ENCODE data around the gene PLN.

The PLN gene

GRCh38 chr6:118596774-118597320, 48.8 kb downstream of the PLN start:
- DNase-seq (ENCODE audit: low read depth): no peak
- no peak overlapping the region for H3K4me3 ChIP-seq (ENCODE audit: low read length)
- no peak for TF ChIP-seq CTCF (conservative IDR thresholded peaks at IDR 0.05; ENCODE audit: low read depth, low read length)

DNA sequence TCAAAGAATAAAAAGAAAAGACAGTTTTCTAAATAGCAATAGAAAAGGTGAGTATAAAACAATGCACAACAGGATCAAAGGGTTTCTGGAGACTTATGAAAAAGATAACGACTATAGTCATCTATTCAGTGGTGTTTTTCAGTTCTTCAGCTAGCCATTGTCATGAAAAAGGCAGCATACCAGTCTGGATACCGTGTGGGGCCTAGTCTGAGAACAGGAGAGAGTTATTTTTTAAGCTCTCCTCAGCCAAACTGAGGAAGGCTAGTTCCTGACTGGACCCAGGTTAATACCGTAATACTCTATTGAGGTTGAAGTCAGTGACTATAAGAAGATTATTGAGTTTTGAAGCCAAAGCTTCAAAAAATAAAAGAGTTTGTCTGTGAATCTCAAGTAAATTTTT, 49.5 kb downstream of the PLN start:
- H3K4me3 ChIP-seq (ENCODE audit: low read length): no peak overlapping the region
- no peak for TF ChIP-seq CTCF (conservative IDR thresholded peaks at IDR 0.05; ENCODE audit: low read depth, low read length)
- DNase-seq (ENCODE audit: low read depth): no peak

DNA sequence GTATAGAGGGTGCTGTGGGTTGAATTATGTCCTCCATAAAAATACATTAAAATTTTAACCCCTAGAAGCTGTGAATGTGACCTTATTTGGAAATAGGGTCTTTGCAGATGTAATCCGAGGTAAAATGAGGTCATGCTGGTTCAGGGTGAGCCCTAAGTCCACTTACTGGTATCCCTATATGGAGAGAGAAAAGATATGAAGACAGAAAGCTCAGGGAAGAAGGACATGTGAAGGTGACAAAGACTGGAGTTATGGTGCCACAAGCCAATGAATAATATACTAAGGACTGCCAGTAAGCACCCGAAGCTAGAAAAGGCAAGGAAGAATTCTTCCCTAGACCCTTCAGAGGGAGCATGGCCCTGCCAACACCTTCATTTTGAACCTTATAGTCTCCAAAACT, 50.2 kb downstream of the PLN start:
- TF ChIP-seq CTCF (conservative IDR thresholded peaks at IDR 0.05; ENCODE audit: low read depth, low read length): no peak
- no peak overlapping the region for H3K4me3 ChIP-seq (ENCODE audit: low read length)
- no peak for DNase-seq (ENCODE audit: low read depth)

DNA sequence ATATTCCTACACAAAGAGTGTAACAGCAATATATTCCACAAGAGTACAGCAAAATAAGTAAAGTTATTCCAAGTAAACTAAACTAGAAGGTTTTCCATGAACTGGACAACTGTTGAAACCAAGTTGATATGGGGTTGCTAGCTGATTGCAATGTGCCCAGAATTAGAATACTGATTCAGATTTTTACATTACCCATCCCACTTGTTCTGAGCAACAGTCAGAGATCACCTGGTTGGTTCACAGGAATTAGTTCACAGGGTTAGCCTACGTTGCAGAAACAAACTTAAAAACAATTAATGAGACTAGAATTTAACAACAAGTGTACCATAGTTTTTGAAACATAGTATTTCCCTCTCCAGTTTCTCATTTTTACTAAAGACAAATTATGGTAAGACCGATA, 54.2 kb downstream of the PLN start:
- no peak for TF ChIP-seq CTCF (conservative IDR thresholded peaks at IDR 0.05; ENCODE audit: low read depth, low read length)
- no peak for DNase-seq (ENCODE audit: low read depth)

DNA sequence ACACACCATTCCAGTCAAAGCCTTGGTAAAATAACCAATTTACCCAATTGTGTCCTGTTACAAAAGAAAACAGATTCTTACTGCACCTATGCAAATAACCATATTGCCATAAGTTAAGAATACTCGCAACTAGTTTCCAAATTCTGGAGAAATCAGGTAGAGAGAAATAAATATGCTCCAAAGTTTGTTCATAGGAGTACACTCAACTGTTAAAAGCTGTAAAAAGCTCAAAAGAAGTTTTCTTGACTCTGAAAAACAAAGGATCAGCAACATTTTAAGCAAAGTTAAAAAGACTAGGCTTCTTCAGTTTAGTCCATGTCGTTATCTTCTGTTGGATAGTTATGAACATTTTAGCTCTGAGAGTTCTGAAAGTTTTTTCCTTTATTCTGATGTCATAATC, 55.3 kb downstream of the PLN start:
- no peak for DNase-seq (ENCODE audit: low read depth)
- no peak for TF ChIP-seq CTCF (conservative IDR thresholded peaks at IDR 0.05; ENCODE audit: low read depth, low read length)
- H3K4me3 ChIP-seq (ENCODE audit: low read length): no peak overlapping the region

More for the DNA sequence above, 54.2 kb downstream of the PLN start:
- H3K4me3 ChIP-seq (ENCODE audit: low read length): no peak overlapping the region

GRCh38 chr6:118606268-118606667, 58.2 kb downstream of the PLN start:
- no peak overlapping the region for H3K4me3 ChIP-seq (ENCODE audit: low read length)
- no peak for TF ChIP-seq CTCF (conservative IDR thresholded peaks at IDR 0.05; ENCODE audit: low read depth, low read length)
- no peak for DNase-seq (ENCODE audit: low read depth)

GRCh38 chr6:118606858-118607257, 58.8 kb downstream of the PLN start:
- no peak for DNase-seq (ENCODE audit: low read depth)
- TF ChIP-seq CTCF (conservative IDR thresholded peaks at IDR 0.05; ENCODE audit: low read depth, low read length): no peak
- no peak overlapping the region for H3K4me3 ChIP-seq (ENCODE audit: low read length)
